GM21515 (cell line): ENCODE results near the gene ADD3.
A peak's percentile ranks its signal among the peaks of the same experiment; 100 is the strongest.

Experiments
- ATAC-seq: cut with Tn5 transposase; IDR thresholded peaks from one replicate; pipeline ENCODE4 v1.9.1; 2021; ENCODE audit not compliant: unreplicated experiment

ADD3 gene

DNA sequence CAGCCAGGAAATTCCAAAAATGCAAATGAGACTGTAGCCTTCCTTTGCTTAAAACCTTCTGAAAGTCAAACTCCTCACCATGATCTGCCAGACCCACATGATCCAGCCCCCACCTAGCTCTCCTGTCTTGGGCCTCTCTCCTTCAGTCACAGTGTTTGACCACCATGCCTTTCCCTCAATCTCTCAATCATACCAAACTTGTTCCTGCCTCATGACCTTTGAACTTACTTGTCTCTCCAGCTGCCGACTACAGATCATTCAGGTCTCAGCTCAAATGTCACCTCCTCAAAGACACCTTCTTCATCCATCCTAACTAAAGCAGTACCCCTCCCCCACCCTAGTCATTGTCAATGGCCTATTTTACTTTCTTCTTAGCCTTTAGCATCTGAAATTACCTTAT, 9.3 kb upstream of the ADD3 start:
- ATAC-seq = no peak

DNA sequence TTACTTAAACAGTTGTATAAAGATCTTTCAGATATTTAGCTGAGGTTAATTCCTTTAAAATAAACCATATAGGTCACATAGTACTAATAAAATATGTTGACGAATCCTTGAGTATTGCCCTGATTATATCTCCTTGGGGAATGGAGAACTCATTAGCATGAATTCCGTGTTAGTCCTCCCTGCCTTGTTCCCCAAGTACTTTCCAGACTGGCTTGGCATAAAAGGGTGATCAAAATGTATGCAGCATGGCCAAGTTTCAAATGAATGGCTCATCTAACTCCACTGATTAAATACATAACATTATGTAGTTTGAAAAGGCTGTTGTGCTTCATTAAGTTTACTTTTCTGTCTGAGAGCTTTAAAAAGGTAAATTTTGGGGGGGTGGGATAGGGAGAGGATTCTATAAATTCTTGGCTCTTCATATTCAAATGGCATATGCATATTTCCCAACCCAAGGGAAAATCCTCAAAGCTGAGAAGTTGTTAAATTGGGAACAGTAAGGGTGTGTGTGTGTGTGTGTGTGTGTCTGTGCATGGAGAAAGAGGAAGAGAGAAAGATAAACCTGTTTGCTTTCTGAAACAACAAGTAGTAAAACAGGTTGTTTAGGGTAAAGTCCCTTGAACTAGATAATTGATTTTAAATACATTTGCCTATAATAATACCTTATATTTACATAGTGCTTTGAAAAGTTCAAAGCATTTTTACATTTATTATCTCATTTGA, 4.8 kb upstream of the ADD3 start:
- ATAC-seq = no peak

DNA sequence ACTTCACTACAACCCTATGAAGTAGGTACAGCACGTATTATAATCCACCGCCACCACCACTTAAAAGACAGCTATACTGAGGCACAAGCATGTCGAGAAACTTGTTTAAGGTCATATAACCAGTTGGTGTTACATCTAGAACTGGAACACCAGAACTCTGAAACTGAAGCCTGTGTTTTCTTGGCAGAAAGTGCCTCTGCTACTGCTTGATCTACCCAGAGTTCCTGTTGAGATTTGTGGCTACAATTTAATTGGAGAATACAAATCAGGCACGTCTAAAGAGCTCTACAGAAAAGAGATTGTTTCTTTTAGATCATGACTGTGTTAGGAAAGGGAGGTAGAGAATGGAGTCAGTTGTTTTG, 4.3 kb upstream of the ADD3 start:
- no peak for ATAC-seq

DNA sequence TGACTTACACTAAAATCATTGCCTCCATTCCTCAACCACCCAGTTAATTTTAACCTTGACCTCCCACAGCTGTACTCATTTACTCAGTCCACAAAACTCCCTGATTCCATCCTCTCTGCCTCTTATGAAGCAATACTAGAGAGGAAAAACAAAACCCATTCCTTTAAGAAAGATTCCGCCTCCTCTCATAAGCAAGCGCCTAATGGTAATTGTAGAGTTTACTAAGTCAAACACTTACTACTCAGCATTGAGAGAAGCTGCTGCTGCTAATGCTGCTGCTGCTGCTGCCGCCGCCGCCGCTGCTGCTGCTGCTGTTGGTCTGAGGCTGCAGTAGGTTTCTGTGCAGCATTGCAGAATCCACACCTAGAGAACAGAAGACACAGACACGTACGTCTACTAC, 2.1 kb upstream of the ADD3 start:
- no peak for ATAC-seq

DNA sequence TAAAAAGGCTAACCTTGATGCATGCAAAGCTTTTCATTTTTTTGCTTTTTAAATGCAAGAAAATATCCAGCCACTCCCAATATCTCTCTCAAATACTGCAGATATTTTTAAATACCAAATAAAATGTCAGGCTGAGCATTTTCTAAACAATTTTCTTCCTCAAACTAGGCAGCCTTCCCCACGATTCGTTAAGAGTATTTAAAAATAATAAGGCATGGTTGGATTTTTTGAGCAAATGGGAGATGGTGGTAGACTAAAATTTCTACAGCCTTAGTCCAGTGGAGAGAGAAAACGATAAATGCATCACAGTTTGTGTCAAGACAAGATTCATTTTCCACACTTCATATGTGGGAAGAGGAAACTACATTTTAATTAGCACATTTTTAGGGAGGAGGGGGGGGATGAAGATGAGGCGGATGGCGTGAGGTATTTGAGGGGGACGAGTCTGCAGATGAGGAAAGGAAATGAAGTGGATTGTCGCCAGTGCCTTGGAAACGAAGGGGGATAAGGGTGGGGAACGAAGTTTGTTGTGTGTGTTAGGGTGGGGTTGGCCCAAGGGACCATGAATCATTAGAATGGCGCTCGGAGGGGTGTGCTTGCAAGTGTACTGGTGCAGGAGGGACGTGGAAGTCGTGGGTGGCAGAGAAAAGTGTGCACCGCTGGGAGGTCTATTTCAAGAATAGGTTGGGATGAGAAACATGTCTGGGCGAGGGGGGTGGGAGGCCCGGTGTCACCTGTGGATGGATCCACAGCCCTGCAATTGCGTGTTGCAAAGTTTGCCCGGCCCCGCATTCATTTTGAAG, 1.2 kb upstream of the ADD3 start:
- ATAC-seq = no peak

DNA sequence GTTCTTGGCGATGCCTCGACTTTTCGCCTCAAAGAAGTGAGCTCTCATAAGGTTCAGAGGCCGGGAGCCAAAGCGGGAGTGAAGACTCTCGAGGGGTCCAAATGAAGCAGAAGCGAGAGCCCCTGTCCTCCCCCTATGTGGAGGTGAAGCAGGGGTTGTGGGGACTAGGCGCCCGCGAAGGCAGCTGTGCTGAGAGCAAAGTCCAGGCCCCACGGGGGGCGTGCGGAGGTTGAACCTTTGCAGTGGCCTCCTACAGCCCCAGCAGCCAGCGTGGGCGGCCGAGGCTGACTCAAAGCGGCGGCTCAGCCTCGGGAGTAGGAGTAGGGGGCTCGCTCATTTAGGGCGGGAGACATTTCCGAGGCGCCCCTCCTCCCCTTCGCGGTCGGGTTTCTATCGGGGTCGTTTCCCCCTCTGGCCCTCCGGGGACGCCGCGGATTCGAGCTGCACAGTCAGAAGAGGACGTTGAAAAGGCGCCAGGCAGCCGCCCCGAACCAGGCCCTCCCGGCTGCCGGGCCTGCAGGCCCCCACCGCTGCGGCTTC, 553 bp upstream of the ADD3 start:
- ATAC-seq = peak; percentile 21

DNA sequence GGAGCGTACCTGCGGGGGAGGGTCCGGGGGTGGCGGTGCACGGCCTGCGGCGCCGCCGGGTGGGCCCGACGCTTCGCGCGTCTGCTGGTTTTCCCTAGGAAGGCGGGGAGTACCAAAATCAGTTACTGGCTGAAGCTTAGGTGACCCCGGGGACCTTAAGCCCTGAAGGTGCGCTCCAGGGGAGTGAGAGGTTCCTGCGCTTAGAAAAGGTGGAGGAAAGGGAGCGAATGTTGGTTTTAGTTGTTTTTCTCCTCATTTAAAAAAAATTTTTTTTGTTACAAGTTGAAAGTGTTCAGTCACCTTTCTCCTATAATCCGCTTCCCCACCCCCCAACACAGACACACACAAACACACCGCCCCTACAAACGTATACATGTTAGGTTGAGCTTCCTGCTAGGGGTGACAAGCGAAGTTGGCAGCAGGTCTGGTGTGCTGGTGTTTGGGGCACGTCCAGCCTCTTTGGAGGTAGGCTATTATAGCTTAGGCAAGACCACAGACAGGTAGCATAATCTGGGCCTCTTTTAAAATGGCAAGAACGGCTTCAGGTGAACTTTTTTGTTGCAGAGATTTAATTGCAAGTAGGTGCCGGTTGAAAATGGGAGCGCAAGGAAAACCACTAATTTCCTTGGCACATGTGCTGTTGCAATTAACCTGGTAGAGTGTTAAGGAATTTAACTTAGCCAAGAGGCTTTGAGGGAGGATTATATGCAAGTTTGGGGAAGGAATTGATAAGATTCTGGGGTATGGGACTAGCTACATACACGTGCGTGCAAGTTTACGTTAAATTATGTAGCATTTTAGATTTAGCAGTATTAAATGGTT, 945 bp downstream of the ADD3 start:
- ATAC-seq = no peak

DNA sequence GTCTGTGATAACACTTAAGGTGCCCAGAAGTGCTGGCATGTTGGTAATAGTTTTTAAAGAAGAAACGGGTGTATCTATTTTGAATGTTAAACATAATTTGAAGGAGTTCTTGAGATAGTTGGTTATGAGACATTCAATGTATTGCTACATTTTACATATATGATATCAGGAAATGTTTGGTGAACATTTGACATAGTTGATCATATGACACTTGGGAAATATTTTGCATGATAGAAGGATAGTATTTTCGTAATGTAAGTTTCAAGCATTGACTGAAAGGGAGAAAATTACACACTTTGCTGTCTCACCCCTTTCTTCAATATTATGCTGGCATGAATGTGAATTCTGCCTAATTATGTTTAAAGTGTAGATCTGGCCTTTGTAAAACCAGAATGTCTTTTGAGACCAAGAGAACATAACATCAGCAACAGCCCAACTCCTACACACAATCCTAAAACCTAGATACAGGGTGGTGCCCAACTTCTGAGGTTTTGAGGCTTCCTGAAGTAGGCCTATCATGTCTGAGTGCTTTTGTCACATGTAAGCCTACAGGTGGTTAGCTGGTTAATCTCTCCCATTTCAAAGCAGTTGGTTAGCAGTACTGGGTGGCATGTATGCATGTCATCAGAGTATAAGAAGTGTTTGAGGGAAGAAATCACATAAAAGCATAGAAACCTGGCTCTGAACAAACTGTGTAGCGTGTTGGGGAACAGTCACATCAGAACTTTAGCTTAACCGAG, 2.1 kb downstream of the ADD3 start:
- ATAC-seq = no peak

DNA sequence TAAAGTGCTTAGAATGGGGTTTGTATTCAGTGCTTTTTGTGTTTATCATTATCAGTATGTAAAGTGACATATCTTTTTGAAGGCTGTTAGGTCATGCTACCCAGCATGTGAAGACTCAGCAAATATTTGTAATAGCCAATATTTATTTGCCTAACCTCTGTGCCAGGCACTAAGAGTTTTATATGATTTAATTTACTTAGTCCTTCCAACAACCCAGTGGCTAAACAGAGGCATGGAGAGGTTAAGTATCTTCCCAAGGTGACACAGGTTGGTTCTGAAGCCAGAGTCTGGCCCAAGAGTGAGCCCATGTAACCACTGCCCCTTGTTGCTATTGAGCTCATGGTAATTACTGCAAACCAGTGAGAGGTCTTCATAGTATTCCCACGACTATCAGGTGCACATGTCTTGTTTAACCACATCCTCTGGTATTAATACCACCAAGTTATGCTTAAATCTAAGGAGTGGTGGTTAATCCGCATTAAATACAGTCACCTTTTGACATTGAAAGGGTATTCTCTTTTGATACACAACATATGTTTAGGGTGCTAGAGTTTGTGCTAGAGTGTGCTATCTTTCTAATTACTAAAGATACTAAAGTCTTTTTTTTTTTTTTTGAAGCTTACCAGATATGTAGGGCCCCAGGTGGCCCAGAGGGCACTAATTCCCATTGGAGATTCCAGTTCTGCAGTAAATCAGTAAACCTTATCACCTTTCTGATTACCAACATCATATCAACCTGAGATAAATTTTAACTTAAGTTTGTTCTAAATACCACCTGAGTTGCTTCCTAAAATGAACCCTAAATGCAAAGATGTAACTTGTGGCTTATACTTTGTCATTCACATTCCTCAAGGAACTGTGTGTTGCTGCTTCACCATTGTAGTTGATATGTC, 2.9 kb downstream of the ADD3 start:
- ATAC-seq = no peak

DNA sequence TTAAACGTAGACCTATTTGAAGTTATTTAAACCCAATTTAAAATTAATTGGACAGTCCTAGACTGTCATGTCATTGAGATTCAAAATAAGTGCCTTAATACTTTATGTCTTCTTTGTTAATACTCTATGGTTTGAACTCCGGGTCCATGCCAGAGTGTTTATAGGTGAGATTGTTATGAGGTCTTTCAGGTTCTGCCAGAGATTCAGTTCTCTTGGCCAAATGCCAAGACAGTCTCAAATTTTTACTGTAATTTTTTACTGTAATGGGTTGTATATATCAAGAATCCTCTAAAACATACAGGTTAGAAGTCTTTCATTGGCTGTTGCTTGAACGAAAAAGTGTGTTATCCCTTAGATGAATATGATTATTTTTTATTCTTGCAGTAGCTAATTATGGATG, 3.9 kb downstream of the ADD3 start:
- no peak for ATAC-seq

DNA sequence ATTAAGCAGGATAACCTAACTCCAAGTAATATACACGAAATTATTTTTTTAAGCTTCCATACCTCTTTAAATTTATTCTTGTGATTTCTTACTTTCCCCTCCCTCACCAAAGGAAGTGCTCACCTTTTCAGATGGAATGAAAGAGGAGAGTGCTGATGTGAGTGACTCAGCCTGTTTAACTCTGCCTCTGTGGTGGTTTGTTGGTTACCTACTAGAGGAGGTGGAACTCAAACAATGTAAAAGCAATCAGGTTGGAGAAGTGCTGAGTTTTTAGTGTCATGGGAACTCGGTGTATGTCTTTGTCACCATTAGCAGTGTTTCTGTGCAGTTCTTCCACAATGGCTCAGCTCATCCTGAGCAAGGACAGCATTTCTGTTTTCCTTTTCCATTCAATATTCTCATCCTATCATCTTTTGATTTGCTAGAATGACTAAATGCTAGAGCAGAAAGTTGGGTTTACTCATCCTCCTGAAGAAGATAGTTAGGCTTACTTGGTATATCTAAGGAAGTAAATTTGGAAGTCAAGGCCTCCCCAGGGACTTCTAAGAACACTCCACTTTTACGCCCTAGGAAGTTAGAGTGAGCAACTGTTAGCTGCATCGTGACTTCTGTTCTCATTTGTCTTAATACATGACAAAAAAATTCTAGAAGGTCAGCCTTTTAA, 6.0 kb downstream of the ADD3 start:
- ATAC-seq = no peak

DNA sequence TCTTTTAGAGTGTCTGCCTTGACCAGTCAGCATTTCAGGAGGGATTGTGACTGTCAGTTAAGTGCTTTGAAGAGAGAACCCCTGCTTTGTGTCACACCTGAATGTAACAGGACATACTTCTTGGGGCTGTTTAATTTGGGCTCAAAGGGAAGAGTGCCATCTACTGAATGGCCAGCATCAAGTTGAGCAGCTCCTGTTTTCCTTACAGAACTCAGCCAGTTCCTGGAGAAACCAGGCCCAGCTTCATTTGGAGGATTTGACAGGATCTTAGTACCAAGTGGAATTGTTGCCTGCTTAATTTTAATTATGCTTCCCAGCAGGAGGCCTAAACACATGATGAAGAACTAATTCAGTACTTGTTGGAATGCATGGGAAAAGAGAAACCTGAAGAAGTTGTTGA, 8.3 kb downstream of the ADD3 start:
- ATAC-seq = no peak

DNA sequence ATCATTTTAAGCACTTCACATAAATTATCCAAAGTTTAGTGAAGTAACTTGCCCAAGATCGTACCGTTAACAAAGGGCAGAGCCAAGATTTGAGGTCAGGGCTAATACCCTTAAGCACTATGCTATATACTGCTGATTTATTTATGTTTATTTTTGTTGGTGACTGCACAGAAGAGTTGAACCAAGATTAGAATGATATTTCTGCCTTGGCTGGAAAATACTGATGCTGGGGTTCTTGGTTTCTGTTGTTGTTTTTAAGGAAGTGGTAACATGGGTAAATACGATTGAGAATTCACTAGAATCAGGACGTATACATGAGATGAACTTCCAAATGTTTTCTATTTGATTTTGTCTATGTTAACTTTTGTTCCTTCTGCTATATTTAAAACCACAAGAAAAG, 9.3 kb downstream of the ADD3 start:
- no peak for ATAC-seq

DNA sequence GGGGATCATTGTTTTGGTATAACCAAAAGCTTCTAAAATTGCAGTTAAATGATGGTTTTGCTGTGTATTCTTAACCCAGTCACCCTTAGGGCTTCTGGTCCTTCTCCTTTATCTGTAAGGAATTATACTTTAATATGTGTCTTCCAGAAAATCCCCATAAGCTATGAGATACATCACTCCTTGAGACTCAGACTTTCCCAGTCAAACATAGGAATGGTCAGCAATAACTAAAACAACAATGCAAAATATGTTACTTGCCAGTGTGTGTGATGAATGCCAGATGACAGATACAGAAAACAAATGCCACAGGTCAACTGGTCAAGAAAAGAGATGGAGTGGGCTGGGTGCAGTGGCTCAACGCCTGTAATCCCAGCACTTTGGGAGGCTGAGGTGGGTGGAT, 10.1 kb downstream of the ADD3 start:
- no peak for ATAC-seq

DNA sequence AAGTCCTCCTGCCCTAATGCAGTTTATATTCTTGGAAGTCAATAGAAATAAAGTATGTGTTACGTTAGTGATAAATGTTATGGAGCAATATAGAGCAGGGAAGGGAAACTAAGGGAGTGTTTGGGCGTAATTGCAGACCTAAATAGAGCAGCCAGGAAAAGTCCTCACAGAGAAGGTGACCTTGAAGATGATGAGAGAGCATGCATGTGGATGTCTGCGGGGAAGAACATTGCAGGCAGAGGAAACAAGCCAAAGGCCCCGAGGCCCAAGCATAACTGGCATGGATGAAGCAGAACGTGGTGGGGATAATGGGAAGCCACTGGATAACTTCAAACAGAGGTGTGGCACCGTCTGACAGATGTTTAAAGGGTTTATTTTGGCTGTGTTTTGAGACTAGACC, 12.5 kb downstream of the ADD3 start:
- no peak for ATAC-seq

DNA sequence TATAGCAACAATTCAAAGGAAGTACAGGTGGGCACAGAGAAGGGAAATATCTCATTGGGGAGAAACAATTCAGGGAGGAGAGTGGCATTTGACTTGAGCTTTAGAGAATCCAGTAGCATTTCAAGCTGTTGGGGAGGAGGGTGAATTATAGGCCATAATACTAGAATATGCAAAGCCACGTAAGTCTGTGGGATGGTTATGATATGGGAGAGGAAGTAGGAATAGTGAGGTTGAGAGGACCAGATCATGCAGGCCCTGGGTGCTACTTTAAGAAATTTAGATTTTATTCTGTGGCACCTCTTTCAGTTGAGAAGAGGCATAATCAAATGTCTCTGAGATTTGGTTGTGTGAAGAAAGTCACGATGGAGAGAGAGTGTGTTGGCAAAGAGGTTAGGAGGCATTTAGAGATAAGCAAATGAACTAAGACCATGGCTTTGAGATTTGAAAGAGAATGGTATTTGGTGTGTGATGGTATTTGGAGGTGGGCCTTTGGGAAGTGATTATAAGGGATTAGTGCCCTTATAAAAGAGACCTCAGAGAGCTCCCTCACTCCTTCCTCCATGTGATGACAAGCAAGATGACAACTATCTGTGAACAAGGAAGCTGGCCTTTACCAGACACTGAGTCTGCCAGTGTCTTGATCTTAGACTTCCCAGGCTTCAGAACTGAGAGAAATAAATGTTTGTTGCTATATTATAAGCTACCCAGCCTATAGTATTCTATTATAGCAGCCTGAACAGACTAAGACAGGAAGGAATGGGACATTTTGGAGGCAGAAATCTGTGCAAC, 15.1 kb downstream of the ADD3 start:
- ATAC-seq = no peak

DNA sequence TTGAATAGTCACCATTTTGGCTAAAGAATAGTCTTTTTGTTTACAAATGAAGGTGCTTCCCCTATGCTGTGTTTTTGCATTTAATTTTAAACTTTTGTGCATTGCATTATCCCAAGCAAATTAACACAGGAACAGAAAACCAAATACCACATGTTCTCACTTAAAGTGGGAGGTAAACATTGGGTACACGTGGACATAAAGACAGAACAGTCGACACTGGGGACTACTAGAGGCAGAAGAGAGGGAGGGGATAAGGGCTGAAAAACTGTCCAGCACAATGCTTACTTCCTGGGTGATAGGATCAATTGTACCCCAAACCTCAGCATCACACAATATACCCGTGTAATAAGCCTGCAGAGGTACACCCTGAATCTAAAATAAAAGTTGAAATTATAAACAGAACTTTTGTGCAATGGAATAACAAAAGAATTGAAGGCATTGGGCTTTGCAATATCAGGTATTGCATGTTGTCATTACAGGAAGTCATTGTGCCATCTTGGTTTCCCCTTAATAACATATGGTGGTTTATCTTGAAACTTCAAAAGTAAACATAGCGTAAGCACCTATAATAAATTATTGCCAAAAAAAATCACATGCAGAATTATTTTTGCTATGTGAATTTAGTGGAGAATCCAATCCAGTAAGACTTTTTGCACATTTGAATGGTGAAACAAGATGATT, 16.1 kb downstream of the ADD3 start:
- ATAC-seq = no peak

DNA sequence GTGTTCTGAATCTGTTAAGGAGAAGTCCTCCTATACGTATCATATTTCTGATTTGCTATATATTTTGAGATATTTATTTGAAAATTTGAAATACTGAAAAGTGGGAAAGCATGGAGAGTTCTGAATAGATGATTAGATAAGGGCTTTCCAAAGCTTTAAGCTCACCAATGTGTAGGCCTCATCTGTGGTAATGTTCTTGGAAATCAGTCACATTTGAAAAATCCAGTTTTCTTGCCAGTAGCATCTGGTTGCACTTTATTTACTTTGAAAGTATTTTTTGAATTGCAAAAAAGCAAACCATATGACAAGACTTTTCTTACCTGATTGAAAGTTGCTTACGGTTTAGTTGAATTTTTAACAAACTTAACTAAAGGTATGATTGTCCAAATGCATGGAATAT, 21.7 kb downstream of the ADD3 start:
- no peak for ATAC-seq
